IPS-NIHi11 (cell line): ENCODE results near the gene PPP4R1.
"Not testable (repeated sequence)": the region's sequence is repeated elsewhere in the genome, so short reads cannot be mapped to it uniquely, and the experiment has no call there.

Experiments used
- DNase-seq: peaks from one replicate; pipeline ENCODE4 v3.0.0; 2012; ENCODE audit warnings: mixed read lengths, low spot score

The PPP4R1 gene

GRCh38 chr18:9628984-9629383, 14.6 kb upstream of the PPP4R1 start:
- DNase-seq, result no peak

GRCh38 chr18:9627642-9628041, 13.3 kb upstream of the PPP4R1 start:
- DNase-seq, result no peak

GRCh38 chr18:9619990-9620389, 5.6 kb upstream of the PPP4R1 start:
- no peak for DNase-seq

DNA sequence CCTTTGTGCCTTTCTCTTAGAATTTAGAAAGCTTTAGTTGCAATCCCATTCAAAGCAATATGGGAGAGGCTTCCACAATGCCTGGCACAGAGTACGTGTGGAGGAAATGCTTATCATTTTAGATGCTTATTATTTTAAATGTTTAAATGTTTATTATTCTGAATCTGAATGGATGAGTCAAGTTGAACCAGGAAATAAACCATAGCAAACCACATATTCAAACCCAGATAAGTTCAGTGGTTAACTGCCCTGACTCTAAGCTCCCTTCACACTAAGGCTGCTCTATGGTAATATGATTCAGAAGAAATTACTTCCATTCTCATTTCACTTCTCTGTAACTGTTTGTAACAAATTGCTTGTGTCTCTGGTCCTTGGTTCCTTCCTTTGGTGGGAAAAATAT, 5.2 kb upstream of the PPP4R1 start:
- DNase-seq, result no peak

DNA sequence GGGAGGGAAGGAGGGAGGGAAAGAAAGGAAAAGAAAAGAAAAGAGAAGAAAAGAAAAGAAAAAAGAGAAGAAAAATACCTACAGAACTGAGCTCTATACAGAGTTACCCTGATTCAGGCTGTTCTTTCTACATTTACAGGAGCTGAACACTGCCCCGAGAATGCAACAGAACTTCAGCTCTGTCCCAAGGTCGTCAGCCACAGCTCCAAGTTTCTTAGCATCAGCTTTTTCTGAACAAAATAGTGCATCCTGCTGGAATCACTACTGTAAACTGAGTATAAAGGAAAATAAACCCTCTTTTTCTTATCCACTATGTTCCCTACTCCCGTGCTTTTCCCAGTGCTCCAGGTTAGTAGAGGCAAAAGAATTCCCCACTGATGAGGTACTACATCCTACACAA, 4.7 kb upstream of the PPP4R1 start:
- DNase-seq, result no peak

DNA sequence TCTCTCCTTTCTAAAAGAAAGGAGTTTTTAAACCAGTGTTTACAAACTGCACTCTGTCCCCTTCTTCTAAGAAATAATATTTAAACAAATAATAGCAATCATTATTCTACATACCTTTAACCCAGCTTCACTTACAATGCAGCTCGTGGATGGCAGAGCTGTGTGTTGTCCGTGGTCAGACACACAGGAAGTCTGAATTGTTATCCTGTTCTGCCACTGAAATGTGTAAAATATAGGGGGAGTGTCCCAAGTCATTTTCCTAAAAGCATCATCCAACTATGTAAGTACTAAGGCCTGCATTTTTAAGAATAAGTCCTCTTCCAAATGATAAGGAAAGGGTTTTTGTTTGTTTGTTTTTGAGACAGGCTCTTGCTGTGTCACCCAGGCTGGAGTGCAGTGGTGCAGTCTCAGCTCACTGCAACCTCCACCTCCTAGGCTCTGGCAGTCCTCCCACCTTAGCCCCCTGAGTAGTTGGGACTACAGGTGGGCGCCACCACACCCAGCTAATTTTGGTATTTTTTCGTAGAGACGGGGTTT, 2.7 kb upstream of the PPP4R1 start:
- DNase-seq, result no peak

DNA sequence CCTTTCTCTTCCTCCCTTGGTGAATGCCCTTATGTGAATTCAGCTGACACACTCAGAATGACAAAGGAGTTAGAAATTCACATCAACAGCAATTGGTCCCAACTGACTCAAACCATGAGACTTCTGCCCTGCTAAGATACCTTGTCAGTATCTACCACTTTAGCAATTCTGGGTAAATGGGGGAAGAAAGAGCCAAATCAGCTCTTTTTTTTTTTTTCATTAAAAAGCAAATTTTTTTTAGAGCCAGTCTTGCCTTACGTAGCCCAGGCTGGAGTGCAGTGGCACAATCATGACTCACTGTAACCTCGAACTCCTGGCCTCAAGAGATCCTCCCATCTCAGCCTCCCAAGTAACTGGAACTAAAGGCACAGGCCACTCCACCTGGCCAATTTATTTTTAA, 1.7 kb upstream of the PPP4R1 start:
- DNase-seq, result no peak

DNA sequence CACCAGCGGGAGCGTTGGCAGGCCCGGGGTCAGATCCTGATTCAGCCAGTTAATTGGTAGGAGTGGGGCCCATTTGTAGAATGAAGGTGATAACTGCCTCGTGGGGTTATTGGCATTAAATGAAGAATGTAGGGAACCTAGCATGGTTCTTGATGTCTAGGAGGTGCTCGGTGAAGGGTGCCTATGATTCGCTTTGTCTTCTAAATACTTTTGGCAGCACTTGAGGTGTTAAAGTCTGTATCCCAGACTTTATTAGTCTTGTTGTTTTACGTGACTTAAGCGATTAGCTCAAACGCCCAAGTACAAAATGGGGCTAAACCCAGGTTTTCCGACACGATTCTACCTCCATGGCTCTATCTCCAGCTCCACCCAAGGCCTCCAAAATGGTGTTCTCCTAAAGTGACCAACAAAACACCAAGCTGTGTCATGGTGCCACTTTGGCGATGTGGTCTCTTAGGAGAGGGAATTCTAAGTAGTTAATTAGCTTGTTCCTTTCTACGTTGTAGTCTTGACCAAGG, 980 bp upstream of the PPP4R1 start:
- DNase-seq, result no peak

DNA sequence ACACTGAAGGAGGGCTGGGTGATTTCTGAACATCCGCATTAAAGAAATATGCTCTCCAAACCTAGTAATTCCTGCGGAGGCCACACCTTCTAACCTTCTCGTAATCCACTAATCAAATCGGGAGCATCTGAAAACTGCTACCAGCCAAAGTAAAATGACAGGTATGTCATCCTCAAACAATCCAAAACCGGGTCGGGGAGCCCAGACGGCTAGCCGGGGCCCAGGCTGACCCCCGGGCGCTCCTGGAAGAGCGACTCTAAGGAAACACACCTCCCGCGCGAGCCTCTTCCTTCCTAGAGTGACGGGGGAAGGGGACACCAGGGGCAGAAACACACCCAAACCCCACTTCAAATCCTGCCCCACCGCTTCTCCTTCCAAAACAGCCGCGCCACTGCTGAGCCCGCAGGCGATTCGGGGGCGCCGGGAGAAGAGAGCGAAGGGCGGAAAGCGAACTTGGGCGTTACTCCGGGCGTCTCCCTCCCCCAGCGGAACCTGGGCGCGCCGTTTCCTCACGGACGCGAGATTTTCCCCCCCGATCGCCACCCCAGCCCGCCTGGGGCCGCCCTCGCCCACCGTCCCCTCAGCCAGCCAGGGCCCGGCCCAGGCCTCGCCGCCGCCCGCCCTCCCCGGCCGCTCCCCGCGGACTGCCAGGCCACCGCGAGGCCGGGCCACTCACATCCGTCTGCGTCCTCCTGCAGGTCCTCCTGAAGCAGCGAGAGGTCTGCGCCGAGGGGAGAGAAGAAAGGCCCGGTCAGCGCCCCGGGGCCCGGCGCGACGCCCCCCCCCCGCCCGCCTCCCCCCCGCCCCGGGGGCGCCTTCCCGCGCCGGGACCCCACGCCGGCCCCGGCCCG, 584 bp downstream of the PPP4R1 start:
- DNase-seq, result peak; percentile 61

DNA sequence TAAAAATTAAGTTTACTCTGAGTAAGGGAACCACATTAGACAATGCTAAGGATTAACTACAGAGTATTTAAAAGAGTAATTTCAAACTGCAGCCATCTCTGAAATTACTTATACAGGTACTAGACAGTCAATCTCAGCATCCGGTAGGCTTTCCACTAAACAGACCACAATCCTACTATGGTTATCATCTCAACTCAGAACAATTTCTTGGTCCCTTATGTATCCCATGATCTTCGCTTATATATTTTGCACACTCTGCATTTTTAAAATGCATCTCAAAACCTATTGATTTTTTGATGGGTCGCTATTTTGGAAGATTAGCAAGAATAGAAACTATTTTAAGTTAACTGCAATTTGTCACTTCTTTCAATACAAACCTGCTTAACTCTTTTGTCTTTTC, 1.4 kb downstream of the PPP4R1 start:
- DNase-seq, result no peak

DNA sequence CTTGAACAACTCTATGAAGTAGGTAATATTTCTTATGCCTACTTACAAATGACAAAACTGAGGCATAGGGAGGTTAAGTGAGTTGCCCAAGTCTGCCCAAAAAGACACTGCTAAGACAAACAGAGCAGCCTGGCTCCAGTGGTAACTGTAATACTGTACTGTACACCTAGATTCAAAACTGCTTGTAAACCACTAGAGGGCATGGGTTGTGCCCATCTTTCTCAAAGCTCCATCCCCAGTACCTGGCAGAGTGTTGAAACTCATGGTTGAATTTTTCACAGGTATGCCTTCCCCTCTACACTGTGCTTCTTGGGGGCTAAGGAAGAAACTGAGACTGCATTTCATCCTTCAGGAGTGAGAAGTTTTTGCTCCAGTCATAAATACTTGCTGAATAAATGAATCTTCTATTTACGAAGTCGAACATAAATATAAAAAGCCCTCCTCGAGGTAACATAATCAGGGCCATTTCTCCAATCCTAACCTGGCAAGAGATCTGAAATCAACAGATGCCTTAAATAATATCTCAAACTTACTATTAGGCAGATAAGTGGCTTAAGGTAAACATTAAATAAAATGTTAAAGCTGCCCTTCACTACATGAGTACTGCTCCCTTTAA, 2.0 kb downstream of the PPP4R1 start:
- DNase-seq, result peak; percentile 39

DNA sequence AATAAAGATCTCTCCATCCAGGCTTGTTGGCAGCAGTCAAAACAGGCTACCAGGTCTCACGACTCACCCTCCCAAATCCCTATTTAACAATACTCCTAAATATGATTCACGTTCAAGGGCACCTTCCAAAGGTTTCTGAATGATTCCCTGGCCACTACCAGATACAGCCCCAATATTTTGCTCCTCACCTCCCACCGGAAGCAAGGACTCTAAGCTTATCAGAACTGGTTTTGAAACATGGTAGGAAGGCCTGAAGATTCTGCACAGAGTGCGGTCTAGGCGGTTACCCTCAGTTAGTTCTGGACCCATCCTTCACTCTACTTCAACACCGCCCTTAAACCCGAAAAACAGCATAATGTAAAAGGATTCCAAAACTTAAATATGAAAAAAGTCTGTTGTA, 5.2 kb downstream of the PPP4R1 start:
- DNase-seq, result no peak

DNA sequence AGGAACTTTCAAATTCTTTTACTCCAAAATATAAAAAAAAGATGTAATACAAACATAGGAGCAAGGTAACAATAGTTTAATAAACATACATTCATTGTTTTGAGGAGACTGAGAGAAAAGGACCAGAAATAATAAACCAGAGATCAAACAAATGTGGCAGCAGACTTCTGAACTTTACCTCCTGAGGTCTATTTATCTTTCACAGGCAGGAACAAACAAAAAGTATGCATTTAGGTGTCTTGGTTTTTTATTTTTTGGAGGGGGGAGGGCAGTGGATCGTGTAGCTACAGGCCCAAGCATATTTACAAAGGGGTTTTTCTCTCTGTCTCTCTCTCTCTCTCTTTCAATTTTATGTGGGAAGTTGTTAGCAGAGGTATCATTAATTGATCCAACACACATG, 5.6 kb downstream of the PPP4R1 start:
- no peak for DNase-seq

- DNase-seq, result no peak
Observed at GRCh38 chr18:9608298-9608697, 6.1 kb downstream of the PPP4R1 start.

DNA sequence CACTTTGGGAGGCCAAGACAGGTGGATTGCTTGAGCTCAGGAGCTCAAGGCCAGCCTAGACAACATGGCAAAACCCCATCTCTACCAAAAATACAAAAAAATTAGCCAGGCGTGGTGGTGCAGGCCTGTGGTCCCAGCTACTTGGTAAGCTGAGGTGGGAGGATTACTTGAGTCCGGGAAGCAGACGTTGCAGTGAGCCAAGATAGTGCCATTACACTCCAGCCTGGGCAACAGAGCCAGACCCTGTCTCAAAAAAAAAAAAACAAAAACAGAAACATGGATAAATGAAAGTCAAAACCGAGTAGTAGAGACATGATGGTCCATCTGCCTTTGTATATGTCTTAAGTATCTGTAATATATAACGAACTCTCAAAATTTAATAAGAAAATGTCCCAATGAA, 7.2 kb downstream of the PPP4R1 start:
- DNase-seq, result not testable (repeated sequence)

- no peak for DNase-seq
Observed at GRCh38 chr18:9606039-9606438, 8.3 kb downstream of the PPP4R1 start.

GRCh38 chr18:9604348-9604747, 10.0 kb downstream of the PPP4R1 start:
- no peak for DNase-seq

GRCh38 chr18:9599328-9599727, 15.0 kb downstream of the PPP4R1 start:
- DNase-seq, result no peak

GRCh38 chr18:9597609-9598008, 16.8 kb downstream of the PPP4R1 start:
- no peak for DNase-seq

GRCh38 chr18:9596843-9597526, 17.4 kb downstream of the PPP4R1 start:
- no peak for DNase-seq

GRCh38 chr18:9596226-9596625, 18.1 kb downstream of the PPP4R1 start:
- DNase-seq, result no peak

DNA sequence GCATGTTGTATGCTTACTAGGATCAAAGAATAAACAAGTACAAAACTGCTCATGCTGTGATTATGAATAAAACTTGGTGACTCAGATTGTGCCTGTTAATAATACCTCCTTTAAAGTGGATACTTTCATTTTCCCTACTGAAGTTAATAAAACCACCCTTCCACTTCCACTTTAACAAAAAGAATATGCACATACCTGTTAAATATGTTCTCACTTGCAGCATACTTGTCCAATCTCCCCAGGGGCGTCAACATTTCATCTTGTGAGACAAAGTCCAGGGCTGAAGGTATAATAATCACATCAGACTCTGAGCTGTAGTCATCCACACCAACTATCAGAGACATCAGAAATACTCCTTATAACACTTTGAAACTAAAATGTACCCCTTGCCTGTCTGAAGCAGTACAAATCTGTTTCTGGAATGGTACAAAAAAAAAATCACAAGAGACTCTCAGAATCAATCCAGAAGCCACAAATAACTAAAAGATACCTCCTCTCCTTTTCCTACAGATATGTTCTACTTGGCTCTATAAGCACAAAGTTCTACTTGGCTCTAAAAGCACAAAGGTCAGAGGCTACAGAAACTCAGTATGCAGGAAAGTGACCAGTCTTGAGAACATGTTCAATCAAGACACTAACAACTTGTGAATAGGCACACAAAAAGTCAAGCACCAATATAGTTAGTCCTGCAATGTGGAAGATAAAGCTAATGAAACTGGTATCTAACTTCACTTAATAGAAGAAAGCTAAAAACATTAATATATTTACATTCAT, 19.3 kb downstream of the PPP4R1 start:
- no peak for DNase-seq
